ENCODE data around the gene BLNK. TPM values are rescaled to one million over a fixed set of nuclear protein-coding genes. Genes with fewer than 3 reads are reported as not detected.

Gene BLNK
- total RNA-seq, 4 donors from 2014 or later, result 0.24 to 0.29 TPM; not detected in 2

GRCh38 chr10:96305019-96305418 is 33.6 kb upstream of the BLNK start:
- no peaks in the 10 kb centered on the region for H3K36me3 ChIP-seq
- DNase-seq (no peak), ATAC-seq (no peak)
- intact Hi-C loops (cut with DNase I; ENCODE audit: low total_unique reads), result no loop called here
- no peak for TF ChIP-seq POLR2A (IDR thresholded peaks at IDR 0.05)
- no peak for TF ChIP-seq CTCF (IDR thresholded peaks at IDR 0.05 in 4 of 5, conservative IDR thresholded peaks at IDR 0.05 in 1 of 5)
- no peak overlapping the region for H3K27ac ChIP-seq
- H3K4me3 ChIP-seq, result no peak overlapping the region
- in situ Hi-C loops (cut with MboI; ENCODE audit: low sequenced_read_pairs in 4 of 4), result no loop called here
- H3K9me3 ChIP-seq, result no peaks in the 10 kb centered on the region
- no peaks in the 10 kb centered on the region for H3K4me1 ChIP-seq
- peaks cover 4 to 11% (median 9%) of the 10 kb centered on the region in 3 donors for H3K27me3 ChIP-seq

GRCh38 chr10:96304230-96304629 is 32.9 kb upstream of the BLNK start, which contains the start of gene DNTT:
DNTT (plus strand) TSS chr10:96304434; CDS start chr10:96304498, 64 bp downstream.
- Histone ChIP-seq H3K27ac (no peak within 1 kb of the TSS), H3K36me3 (no peaks in the 10 kb centered on the region), H3K9me3 (no peaks in the 10 kb centered on the region), H3K4me3 (no peak within 1 kb of the TSS), H3K4me1 (no peaks in the 10 kb centered on the region), H3K27me3 (peaks cover 8 to 11% (median 9%) of the 10 kb centered on the region in 3 donors)
- intact Hi-C loops (cut with DNase I; ENCODE audit: low total_unique reads) (no loop called here), in situ Hi-C loops (cut with MboI; ENCODE audit: low sequenced_read_pairs in 4 of 4) (no loop called here)
- TF ChIP-seq CTCF (IDR thresholded peaks at IDR 0.05 in 4 of 5, conservative IDR thresholded peaks at IDR 0.05 in 1 of 5), result no peak
- no peak for TF ChIP-seq POLR2A (IDR thresholded peaks at IDR 0.05)
- no peak for ATAC-seq
- DNase-seq, result no peak

GRCh38 chr10:96301616-96302015 is 30.2 kb upstream of the BLNK start:
- ATAC-seq (no peak), DNase-seq (no peak)
- Histone ChIP-seq H3K9me3 (no peaks in the 10 kb centered on the region), H3K4me3 (no peak overlapping the region), H3K27ac (no peak overlapping the region), H3K4me1 (no peaks in the 10 kb centered on the region), H3K36me3 (no peaks in the 10 kb centered on the region), H3K27me3 (peaks cover 9 to 15% (median 15%) of the 10 kb centered on the region in 3 donors)
- no peak for TF ChIP-seq POLR2A (IDR thresholded peaks at IDR 0.05)
- no peak for TF ChIP-seq CTCF (IDR thresholded peaks at IDR 0.05 in 4 of 5, conservative IDR thresholded peaks at IDR 0.05 in 1 of 5)
- in situ Hi-C loops (cut with MboI; ENCODE audit: low sequenced_read_pairs in 4 of 4), result no loop called here
- intact Hi-C loops (cut with DNase I; ENCODE audit: low total_unique reads), result no loop called here

- in situ Hi-C loops (cut with MboI; ENCODE audit: low sequenced_read_pairs in 4 of 4), result loop anchor here in 2 of 4 donors (5.0 to 25.0 kb wide), 3 partner anchors 72 to 285 kb away; partner anchors contain the start of gene CCNJ (in 1 of the 2)
- Histone ChIP-seq H3K4me1 (no peaks in the 10 kb centered on the region), H3K4me3 (no peak overlapping the region), H3K27me3 (peaks cover 9 to 15% (median 15%) of the 10 kb centered on the region in 3 donors), H3K27ac (no peak overlapping the region), H3K36me3 (no peaks in the 10 kb centered on the region), H3K9me3 (no peaks in the 10 kb centered on the region)
- ATAC-seq, result no peak
- DNase-seq, result no peak
- intact Hi-C loops (cut with DNase I; ENCODE audit: low total_unique reads), result no loop called here
- TF ChIP-seq CTCF (IDR thresholded peaks at IDR 0.05 in 4 of 5, conservative IDR thresholded peaks at IDR 0.05 in 1 of 5) (no peak), POLR2A (IDR thresholded peaks at IDR 0.05) (no peak)
These were observed 28.0 kb upstream of the BLNK start for GRCh38 chr10:96299383-96299782.

- Histone ChIP-seq H3K27me3 (peaks cover 9 to 15% (median 15%) of the 10 kb centered on the region in 3 donors), H3K4me3 (no peak overlapping the region), H3K36me3 (no peaks in the 10 kb centered on the region), H3K9me3 (no peaks in the 10 kb centered on the region), H3K27ac (no peak overlapping the region), H3K4me1 (no peaks in the 10 kb centered on the region)
- no peak for TF ChIP-seq CTCF (IDR thresholded peaks at IDR 0.05 in 4 of 5, conservative IDR thresholded peaks at IDR 0.05 in 1 of 5)
- TF ChIP-seq POLR2A (IDR thresholded peaks at IDR 0.05), result no peak
- in situ Hi-C loops (cut with MboI; ENCODE audit: low sequenced_read_pairs in 4 of 4), result loop anchor here in 2 of 4 donors (5.0 to 25.0 kb wide), 3 partner anchors 71 to 284 kb away; partner anchors contain the start of gene CCNJ (in 1 of the 2)
- ATAC-seq, result no peak
- no peak for DNase-seq
- intact Hi-C loops (cut with DNase I; ENCODE audit: low total_unique reads), result no loop called here
These were observed 27.0 kb upstream of the BLNK start for GRCh38 chr10:96298362-96298761.
